GM19468 (cell line): ENCODE data around the gene OAS2.

Experiments
- ATAC-seq: cut with Tn5 transposase; IDR thresholded peaks from one replicate; pipeline ENCODE4 v1.9.1; 2021; ENCODE audit warnings: mild to moderate bottlenecking, moderate library complexity, moderate number of reproducible peaks; ENCODE audit not compliant: unreplicated experiment; ENCODE audit errors: extremely low read depth

Gene OAS2

DNA sequence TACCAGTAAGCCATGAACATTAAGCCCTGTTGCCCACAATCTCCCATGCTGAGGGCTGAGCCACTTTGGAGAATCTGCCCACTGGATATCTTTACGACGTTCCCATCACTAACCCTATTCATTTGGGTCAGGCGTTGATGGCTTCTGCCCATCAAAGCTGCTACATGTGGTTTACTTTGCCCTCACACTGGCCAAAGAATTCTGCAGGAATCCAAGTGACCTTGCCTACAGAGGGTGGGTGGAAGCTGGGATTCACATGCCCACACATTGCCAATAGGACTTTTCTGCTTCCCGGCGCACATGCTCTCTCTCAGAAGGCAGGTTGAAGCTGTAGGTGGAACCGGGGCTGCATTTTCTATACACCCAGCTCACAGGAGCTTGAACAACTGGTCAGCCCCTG, 28.3 kb downstream of the OAS2 start:
- no peak for ATAC-seq

DNA sequence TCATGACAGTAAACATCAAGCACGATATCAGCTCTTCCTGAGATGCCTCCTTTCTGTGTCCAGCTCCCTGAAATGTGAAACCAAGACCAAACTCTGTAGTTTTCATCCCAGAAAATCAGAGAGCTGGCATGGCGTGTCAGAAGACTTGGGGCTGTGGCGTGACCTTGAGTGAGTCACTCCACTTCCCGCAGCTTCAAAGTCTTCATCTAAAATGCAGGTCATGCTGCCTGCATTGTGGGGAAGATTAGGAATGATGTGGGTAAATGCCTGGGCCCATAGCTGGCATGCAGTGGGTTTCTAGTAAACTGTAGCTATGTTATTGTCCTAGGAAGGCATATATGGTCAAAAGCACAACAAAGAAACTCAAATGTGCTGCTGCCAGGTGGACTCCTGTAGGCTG, 28.8 kb downstream of the OAS2 start:
- no peak for ATAC-seq

DNA sequence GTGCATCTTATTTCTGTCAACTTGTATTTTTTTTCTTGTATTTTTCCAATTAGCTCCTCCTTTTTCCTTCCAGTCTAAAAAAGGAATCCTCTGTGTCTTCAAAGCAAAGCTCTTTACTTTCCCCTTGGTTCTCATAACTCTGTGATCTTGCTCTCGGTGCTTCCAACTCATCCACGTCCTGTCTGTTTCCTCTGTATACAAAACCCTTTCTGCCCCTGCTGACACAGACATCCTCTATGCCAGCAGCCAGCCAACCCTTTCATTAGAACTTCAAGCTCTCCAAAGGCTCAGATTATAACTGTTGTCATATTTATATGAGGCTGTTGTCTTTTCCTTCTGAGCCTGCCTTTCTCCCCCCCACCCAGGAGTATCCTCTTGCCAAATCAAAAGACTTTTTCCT, 32.4 kb downstream of the OAS2 start:
- ATAC-seq: no peak

DNA sequence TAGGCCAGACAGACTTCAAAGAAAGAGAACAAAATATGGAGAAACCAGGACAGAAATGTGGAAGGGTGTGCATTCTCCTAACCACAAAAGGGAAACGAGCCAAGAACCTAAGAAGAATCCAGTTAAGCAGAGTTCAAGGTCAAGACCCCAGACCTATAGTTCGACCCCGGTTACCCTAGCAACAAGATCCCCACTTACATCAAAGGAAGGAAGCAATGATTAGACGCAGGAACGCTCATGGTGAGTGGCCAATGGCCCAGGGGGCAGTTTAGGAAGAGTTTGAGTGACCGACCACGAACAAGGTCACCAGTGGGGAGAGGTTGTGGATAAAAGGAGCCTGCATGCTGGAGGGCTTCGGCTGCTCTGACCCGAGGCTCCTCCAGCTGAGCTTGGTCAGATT, 36.2 kb downstream of the OAS2 start:
- no peak for ATAC-seq

DNA sequence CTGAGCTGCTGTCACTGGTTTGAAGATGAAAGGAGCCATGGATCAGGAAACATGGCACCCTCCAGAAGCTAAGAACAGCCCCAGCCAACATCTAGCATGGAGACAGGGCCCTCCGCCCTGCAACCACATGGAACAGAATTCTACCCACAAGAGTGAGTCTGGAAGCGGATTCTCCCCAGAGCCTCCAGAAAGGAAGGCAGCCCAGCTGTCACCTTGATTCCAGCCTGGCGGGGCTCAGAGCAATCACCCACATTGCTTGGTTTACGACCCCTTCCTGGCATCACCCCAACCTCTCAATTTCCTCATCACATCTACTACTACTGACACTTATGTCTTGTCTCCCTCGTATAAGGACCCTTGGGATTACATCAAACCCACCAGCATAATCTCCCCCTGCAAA, 38.5 kb downstream of the OAS2 start:
- ATAC-seq: no peak

DNA sequence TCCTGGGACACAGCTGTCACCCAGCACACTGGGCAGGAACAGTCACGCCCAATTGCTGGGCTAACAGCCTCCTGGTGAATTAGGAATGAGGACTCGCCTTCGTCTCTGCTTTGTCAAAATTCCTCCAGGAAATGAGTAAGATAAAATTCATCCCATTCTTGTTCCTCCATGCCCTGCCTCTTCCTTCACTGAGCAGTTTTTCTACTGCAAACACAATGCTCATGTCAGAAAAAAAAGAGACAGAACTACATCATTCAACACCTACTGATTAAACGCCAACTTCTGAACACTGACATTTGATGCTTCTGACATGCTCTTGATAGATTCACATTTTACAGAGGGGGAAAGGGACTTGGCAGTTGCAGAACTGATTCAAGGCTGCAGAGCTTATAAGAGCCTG, 40.7 kb downstream of the OAS2 start:
- no peak for ATAC-seq

DNA sequence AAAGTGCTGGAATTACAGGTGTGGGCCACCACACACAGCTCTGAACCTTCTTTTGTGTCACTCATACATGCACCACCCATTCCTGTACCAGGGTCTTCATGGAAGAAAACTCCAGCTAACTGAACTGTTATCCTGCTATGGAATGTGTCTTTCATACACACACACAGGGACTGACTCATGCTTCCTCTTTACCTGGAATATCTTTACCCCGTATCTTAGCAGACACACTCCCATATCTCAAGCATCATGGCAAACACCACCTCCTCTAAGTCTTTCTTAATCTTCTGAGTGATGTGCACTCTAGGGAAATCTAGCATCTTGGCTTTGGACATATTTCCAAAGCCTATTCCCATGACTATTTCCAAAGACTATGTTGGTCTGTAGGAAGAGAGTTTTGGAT, 43.2 kb downstream of the OAS2 start:
- no peak for ATAC-seq

DNA sequence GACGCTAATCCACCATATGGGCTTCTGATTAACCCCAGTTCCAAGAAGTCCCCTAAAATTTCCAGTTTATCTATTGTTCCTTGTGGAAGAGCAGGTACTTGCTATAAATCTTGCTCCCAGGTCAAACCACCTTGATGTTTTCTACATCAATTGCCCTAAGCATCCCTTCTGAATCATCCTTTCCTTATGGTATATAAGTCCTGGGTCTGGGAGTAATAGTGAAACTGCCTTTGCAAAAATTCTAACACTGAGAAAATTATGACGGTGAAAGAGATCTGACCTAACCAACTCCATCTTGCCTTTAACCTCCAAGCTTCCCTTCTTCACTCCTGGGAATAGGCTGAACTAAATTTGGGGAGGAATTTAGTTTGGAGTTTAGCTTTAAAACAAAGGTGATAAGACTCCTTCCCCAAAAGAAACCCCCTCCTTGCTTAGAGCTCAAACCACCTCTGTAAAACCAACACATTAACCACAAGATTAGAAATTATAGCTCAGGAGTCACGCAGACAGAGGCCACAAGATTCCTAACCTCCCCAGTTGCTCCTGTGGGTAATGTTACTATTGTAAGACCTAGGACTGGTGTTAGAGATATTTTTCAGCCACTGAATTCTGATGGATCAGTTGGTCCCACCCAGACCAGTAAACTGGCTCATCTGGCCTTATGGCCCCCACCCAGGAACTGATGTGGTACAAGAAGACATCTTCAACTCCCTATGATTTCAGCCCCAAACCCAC, 44.4 kb downstream of the OAS2 start:
- ATAC-seq: no peak

DNA sequence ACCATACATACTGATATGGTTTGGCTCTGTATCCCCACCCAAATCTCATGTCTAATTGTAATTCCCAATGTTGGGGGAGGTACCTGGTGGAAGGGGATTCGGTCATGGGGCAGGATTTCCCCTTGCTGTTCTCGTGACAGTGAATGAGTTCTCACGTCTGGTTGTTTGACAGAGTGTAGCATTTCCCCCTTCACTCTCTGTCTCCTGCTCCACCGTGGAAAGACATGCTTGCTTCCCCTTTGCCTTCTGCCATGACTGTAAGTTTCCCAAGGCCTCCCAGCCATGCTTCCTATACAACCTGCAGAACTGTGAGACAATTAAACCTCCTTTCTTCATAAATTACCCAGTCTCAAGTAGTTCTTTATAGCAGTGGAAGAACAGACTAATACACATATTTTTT, 49.4 kb downstream of the OAS2 start:
- ATAC-seq: no peak

DNA sequence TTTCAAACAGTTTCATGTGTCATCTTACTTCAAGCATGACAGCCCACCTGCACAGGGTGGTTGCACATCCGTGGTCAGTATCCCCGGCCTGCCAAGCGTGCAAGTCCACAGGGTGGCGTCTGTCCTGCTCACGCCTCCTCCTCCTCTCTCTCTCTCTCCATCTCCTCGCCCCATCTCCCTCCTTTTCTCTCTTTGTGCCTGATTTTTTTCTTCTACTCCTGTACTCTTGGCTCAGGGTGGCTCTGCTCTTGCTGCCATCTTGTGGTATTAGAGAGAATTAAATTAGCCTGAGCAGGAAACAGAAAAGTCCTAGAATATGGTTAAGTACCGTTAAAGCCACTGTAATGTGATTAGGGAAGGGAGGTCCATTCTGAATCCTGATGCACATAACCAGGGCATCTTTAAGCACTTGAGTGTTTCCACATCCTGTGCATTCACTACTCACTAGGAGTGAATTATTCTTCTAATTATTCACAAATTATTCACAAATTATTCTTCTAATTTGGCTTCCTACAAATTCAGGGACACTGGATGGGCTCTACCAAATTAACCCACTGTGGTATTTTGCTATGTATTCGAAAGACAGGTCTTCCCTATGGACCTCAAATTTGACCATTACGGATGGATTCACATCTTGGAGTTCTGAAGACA, 52.7 kb downstream of the OAS2 start:
- no peak for ATAC-seq

DNA sequence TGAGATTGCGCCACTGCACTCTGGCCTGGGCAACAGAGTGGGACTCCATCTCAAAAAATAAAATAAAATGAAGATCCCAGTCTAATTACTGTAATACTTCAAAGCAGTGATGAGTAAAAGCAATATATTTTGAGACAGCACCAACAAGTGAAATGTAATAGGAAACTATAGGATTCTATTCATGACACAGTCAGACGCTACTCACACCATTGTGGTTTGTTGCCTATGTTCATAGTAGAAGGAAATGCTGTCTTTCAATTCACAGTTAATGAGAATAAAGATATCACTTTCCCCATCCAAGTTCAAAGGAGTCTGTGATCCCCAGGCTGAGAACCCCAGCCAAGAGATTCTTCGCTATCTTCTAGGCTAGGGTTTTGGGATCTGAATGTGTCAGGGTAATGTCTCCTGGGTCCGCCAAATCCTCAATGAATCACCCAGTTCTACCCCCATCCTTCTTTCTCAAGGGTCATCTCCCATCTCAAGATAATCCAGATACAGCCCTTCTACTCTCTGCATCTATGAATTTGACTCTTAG, 61.7 kb downstream of the OAS2 start:
- ATAC-seq: no peak

DNA sequence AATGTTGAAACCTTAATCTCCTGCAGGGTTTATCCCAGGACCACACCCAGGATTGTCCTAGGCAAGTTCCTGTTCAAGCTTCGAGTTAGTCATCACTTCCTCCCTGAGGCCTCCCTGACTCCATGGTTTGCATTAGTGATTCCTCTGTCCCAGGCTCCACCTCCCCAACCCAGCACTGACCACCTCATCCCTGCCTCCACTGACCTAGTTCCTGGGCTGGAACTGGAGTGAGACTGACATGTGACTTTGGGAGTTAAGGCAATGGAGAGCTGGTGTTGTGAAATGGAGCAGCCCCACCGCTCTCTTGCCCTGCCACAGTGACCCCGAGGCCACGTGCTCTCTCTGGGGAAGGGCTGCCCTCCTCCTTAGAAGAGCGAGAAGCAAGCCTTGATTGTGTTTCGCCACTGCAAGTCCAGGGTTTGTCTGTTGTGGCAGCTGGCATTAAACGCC, 62.4 kb downstream of the OAS2 start:
- no peak for ATAC-seq

DNA sequence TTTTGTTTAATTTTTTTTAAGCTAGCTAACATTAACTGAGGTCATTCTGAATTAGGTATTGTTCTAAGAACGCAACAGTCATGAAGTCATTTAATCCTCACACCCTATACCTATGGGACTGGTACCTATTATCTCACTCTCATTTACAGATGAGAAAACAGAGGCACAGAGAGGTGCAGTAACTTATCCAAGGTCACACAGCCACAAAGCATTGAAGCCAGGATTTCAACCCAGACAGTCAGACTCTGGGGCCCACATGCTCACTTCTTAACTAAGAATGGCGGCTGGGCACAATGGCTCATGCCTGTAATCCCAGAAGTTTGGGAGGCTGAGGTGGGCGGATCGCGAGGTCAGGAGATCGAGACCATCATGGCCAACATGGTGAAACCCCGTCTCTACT, 63.2 kb downstream of the OAS2 start:
- no peak for ATAC-seq

DNA sequence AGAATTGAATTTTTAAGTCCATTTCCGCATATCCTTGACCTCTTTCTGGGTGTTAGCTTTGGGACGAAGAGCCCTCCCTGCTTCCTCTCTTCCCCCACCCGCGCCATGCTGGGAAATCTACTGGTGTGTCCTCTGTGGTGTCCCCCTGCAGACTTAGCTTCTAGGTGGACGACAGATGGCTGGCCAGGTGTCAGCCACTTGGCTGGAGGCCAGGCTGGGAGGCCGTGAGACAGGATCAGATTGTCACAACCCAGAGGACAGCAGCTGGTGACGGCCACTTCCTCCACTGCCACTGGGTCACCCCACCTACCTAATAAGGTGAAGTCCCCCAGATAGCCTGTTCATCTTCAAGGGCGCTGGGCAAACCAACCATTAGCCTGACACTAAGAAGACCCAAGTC, 64.9 kb downstream of the OAS2 start:
- no peak for ATAC-seq

DNA sequence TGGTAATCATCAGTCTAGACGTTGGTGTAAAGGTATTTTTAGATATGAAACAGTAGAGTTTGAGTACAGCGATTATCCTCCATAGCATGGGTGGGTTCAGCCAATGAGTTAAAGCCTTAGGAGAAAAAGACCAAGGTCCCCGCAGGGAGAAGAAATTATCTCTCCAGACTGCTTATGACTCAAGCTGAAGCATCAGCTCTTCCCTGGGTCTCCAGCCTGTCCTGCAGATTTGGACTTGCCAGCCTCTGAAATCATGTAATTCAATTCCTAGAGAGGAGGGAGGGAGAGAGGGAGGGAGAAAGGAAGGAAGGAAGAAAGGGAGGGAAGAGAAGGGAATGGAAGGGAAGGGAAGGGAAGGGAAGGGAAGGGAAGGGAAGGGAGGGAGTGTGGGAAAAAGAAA, 66.2 kb downstream of the OAS2 start:
- ATAC-seq: no peak

DNA sequence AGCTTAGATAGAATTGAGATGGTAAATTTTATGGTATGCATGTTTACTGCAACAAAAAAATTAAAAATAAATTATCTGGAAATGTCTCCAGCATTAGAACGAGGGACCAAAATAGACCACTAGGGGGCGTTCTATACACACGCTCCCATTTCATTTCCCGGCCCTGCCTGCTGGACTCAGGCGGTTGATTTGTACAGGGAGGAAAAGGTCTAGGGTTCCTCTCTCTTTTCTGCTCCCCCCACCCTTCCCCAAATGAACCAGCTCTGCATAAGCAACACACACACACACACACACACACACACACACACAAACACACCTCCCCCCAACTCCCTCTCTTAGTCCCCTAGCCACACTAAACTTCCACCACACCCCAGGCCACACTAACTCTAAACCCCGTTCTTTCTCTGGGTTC, 70.4 kb downstream of the OAS2 start:
- ATAC-seq: no peak

DNA sequence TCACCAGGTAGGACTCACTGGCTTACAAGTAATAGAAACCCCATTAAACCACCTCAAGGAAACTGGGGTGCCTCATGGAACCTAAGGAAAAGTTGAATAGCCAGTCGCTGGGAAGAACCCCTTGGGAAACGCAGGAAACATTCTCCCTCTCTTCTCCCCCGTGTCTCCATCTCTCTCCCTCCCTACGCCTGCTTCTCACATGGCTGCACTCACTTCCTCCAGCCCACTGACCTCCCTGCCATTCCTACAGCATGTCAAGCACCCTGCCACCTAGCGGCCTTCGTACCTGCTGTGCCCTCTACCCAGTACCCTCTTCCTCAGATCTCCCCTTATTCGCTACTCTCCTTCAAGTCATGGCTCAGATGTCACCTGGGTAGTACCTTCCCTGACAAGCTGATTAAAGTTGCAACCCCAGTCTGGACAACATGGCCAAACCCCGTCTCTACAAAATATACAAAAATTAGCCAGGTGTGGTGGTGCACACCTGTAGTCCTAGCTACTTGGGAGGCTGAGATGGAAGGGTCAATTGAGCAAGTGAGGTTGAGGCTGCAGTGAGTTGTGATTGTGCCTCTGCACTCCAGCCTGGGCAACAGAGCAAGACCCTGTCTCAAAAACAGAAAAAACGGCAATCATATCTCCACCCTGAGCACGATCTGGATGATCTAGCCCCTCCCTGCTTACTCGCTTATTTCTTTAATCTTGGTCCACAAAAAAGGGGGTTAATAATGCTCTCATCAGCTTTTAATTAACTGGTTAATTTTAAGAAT, 71.8 kb downstream of the OAS2 start:
- no peak for ATAC-seq

DNA sequence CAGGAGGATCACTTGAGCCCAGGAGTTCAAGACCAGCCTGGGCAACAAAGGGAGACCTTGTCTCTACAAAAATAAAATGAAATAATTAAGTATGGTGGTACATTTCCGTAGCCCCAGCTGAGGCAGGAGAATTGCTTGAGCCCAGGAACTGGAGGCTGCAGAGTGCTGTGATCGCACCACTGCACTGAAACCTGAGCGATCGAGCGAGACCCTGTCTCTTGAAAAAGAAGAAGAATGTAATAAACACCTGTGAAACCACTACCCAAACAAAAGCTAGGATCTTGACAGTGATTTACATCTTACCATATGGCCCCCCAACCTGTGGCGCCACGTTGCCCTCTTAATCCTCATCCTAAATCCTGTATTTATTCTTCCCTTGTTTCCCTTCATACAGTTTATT, 72.5 kb downstream of the OAS2 start:
- no peak for ATAC-seq

DNA sequence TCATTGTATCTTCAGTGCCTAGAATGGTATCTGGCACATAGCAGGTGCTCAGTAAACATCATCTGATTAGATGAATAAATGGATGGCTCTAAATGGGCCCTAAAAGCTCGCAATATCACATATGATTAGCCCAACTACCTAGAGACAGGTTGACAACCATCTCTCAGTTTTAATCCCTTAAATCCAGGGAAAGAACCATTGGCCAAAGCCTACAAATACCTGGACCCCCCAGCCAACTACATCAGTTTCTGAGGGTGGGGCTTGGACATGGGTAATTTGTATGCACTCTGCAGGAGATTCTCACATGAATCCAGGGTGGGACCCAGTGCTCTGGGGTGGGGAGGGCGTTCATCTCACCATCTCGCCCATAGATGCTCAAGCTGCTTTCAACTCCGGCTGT, 73.4 kb downstream of the OAS2 start:
- no peak for ATAC-seq

DNA sequence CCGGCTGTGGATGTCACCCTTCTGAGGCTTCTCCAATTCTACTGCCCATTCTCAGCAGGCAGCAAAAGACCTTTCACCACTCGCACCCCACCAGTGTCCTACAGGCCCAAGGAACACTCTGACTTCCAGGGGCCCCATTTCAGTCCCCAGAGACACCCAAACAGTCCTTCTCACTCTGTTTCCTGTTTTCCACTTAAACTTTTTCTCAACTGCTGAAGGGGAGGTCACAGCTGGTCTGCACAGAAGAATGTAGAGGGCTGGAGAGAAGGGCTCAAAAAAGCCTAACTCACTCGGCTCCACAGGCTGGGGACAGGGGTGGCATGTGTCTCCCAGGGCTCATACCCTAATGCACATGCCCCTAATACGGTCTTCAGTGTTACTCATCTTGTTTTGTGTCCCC, 74.0 kb downstream of the OAS2 start:
- no peak for ATAC-seq

DNA sequence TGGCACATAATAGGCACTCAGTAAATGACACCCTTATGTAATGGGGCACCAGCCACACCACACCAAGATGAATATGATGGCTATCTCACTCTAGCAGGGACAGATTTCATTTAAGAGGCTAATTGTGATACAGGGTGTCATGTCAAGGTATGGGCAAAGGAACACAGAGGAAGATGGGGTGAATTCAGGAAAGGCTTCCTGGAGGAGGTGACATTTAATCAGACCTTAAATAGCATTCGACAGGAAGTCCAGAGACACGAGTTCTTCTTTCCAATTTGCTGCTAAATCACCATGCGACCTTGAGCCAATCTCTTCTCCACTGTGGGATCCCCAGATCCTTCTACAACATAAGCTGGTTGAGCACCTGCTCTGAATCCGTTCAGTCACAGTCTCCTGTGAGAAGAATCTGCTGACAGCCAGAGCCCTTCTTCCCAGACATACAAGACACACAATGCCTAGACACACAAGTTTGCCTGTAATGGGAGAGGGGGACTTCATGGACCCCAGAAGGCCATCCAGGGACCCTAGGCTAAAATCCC, 76.7 kb downstream of the OAS2 start:
- ATAC-seq: no peak
